Ishikawa (cell line): ENCODE data around the gene KDM7A.

Experiments used
- FOXM1 ChIP-seq: IDR thresholded peaks from 2 replicates; pipeline ENCODE4 v1.6.1; 2012; ENCODE audit warnings: low read depth, borderline replicate concordance
- YY1 ChIP-seq: IDR thresholded peaks from 2 replicates; pipeline ENCODE4 v1.6.1; 2012; ENCODE audit warnings: low read depth
- ZBTB7A ChIP-seq: IDR thresholded peaks from 2 replicates; pipeline ENCODE4 v1.6.1; 2012; ENCODE audit warnings: low read depth
- TF ChIP-seq, protein P1 (sequence below): IDR thresholded peaks from 2 replicates; pipeline ENCODE4 v1.6.1; 2012

DNA sequence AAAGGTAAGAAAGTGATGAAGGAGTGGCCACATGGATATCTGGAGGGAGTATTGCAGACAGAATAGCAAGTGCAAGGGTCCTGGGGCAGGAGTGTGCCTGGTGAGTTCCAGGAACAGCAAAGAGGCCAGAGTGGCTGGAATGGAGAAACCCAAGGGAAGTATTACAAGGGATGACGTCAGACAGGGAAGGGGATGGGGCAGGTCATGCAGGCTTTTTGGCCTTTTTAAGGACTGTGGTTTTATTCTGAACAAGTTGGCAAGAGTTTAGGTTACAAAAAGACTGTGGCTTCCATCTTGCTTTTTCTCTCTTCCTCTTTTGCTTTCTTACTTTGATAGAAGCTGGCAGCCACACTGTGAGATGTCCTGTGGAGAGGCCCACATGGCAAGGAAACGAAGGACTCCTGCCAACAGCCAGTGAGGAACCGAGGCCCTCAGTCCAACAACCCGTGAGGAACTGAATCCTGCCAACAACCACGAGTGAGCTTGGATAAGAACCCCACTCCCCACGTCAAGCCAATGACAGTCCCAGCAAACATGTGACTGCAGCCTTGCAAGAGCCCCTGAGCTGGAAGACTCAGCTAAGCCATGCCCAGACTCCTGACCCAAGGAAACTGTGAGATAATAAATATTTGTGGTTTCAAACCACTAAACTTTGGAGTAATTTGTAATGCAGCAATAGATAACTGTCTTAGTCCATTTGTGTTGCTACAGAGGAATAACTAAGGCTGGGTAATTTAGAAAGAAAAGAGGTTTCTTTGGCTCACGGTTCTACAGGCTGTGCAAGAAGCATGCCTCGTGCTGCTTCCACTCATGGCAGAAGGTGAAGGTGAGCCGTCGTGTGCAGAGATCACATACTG, 19.8 kb upstream of the KDM7A start:
- TF ChIP-seq YY1 (no peak), ZBTB7A (no peak), FOXM1 (no peak)
- TF ChIP-seq, protein P1, sequence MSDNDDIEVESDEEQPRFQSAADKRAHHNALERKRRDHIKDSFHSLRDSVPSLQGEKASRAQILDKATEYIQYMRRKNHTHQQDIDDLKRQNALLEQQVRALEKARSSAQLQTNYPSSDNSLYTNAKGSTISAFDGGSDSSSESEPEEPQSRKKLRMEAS: no peak
